Measurements from ENCODE around the gene TMEM9B.

- TF ChIP-seq EZH2 (IDR thresholded peaks at IDR 0.05) (no peak), POLR2AphosphoS5 (IDR thresholded peaks at IDR 0.05; ENCODE audit: borderline replicate concordance, low read depth, low read length) (no peak)
Measured at GRCh38 chr11:9013373-9013772, 49.1 kb upstream of the TMEM9B start.
